GM13976 (cell line): Measurements from ENCODE around the gene FGF6.
"Not testable (repeated sequence)": the region's sequence is repeated elsewhere in the genome, so short reads cannot be mapped to it uniquely, and the experiment has no call there.

Source experiments
- DNase-seq: peaks from one replicate; pipeline ENCODE4 v3.0.0; 2012; ENCODE audit warnings: low spot score
- in situ Hi-C: fragments of 300-500 bp; cut with MboI; formaldehyde crosslinking; loops from one replicate; pipeline ENCODE4 v1.12.0; 2022; ENCODE audit warnings: low sequenced_read_pairs, mixed read lengths, inconsistent platforms; ENCODE audit not compliant: unreplicated experiment
- TF ChIP-seq, protein P1 (sequence below): IDR thresholded peaks from 2 replicates; pipeline ENCODE4 v1.5.1; 2012; ENCODE audit warnings: borderline replicate concordance, mild to moderate bottlenecking; ENCODE audit not compliant: insufficient read depth; ENCODE audit errors: extremely low read depth, missing control alignments, control extremely low read depth

The FGF6 gene

DNA sequence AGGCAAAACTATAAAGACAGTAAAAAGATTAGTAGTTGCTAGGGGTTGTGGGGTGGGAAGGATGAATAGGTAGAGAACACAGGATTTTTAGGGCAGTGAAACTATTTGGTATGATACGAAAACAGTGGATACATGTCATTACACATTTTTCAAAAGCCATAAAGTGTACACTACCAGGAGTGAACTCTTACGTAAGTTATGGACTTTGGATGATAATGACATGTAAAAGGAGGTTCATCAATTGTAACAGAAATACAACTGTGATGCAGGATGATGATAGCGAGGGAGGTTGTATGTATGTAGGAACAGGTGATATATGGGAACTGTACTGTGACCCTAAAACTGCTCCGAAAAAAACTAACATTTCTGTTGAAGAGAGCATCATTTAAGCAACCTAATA lies 15.1 kb upstream of the FGF6 start:
- TF ChIP-seq, protein P1, sequence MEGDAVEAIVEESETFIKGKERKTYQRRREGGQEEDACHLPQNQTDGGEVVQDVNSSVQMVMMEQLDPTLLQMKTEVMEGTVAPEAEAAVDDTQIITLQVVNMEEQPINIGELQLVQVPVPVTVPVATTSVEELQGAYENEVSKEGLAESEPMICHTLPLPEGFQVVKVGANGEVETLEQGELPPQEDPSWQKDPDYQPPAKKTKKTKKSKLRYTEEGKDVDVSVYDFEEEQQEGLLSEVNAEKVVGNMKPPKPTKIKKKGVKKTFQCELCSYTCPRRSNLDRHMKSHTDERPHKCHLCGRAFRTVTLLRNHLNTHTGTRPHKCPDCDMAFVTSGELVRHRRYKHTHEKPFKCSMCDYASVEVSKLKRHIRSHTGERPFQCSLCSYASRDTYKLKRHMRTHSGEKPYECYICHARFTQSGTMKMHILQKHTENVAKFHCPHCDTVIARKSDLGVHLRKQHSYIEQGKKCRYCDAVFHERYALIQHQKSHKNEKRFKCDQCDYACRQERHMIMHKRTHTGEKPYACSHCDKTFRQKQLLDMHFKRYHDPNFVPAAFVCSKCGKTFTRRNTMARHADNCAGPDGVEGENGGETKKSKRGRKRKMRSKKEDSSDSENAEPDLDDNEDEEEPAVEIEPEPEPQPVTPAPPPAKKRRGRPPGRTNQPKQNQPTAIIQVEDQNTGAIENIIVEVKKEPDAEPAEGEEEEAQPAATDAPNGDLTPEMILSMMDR: no peak
- in situ Hi-C loops: no loop called here
- DNase-seq: no peak

DNA sequence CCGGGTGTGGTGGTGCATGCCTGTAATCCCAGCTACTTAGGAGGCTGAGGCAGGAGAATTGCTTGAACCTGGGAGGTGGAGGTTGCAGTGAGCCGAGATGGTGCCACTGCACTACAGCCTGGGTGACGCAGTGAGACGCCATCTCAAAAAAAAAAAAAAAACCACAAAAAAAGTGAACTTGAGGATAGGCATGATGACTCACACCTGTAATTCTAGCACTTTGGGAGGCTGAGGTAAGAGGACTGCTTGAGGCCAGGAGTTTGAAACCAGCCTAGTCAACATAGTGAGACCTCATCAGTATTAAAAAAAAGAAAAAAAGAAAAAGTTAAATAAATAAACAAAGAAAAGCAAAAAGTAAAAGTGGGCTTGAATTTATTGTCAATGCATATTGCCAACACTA lies 10.2 kb upstream of the FGF6 start:
- in situ Hi-C loops, DNase-seq: not testable (repeated sequence)

DNA sequence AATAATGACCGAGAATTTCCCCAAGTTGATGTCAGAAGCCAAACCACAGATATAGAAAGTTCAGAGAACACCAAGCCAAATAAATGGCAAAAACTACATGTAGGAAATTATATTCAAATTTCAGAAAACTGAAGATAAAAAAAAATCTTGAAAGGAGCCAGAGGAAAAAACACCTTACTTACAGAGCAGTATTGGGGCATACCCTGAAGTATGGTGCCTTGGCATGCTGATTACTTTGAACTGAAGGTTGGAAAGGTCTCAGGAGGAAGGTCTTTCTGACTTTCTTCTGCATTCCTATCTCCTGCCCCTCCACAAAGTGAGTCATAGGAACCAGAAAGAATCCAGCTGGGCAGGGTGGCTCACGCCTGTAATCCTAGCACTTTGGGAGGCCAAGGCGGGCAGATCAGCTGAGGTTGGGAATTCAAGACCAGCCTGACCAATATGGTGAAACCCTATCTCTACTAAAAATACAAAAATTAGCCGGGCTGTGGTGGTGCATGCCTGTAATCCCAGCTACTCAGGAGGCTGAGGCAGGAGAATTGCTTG lies 8.8 kb upstream of the FGF6 start:
- TF ChIP-seq, protein P1: no peak
- in situ Hi-C loops: no loop called here
- no peak for DNase-seq

DNA sequence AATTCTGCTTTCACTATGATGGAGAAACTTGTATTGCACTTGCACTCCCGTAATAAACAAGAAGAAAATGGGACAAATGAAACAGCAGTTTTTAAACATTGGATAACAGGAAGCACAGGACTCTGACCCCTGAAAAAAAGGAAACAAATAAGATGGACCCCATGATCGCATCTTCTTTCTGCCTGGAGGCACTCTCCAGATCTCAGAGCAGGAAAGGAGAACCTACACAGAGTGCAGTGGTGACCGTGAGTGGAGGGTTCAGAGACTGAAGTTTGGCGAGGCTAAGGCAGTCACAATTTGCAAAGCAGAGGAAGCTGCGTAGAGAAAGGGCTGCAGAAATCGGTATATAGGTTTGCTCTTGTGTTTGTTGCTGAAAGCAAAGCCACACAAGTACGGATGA lies 6.1 kb upstream of the FGF6 start:
- in situ Hi-C loops: no loop called here

DNA sequence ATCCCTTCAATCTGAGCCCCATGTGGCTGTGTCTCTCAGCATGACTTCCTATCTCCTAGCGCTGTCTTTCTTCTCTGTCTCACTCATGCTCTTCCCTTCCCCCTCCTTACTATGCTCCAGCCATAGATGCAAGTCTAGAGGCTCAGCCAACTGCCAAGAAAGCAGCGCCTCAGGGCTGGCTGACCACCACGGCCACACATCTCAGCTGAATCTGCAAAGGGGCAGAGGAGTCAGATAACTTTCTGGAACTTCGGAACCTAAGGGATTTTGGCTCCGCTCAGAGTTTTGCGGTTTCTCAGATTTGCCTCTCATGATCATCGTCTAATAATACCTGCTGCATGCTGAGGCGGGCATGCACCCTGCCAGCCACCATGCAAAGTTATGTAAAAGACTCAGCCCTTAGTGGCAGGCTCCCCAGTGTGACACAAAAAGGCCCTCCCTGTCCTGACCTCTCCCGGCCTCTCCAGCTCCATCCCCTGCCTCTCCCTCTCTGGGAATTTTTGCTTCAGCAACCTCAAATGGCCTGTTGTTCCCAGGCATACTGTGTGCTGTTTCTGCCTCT lies 5.0 kb upstream of the FGF6 start:
- in situ Hi-C loops: no loop called here
- no peak for DNase-seq
- TF ChIP-seq, protein P1: no peak

More for the DNA sequence above, 6.1 kb upstream of the FGF6 start:
- TF ChIP-seq, protein P1: no peak
- no peak for DNase-seq

DNA sequence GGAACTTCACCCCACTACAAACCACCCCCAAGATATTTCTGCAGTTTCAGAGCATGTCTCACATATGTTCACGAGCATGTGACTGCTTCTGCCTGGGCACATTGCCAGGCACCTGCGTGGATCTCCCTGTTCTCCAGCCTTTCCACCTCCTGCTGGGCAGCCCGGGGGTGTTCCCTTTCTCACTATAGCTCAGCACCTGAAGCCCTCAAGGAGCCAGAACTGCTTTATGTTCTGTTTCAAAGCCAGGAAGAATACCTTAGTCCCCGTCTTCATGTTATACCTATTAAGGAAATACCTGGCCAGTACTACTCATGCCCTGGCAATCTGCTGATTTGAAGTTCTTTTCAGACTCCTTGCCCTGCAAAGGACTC lies 4.2 kb upstream of the FGF6 start:
- in situ Hi-C loops: no loop called here
- TF ChIP-seq, protein P1: no peak
- no peak for DNase-seq

DNA sequence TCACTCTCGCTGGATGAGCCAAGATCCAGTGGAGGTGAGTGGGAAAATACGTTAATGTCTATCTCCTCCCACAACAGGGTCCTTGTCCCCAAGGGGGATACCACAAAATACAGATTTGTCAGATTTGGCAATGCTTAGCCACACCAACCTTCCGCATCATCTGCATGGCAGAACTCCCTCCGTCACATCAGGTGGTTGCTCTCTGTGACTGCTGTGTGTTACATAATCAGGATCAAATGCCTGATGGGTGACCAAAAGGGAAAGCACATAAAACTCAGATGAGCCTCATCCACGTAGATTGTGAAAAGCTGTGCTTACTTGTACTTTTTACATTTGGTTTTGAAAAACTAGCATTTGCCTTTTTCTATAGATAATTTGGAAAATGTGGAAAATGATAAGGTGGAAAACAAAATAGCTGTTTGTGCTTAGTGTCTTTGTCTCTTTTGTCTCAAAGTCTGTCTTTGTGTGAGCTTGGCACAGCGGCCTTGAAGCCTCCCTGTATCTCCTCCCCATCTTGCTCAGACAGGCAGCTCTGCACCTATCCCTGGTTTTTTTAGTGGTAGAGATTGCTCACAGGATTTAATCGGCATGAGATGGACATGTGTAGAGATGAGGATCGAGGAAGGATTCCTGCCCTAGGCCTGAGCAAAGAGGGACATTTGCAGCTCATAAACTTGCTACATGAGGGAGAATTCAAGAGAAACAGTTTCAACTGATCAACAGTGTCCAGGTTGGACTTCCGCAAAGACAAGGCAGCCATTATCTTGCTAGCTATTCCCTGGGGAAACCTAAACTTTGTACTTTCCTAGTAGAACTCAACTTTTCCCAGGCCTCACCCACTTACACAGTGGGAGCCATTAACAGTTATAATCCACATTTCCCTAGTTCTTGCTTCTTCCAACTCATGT lies 3.6 kb upstream of the FGF6 start:
- TF ChIP-seq, protein P1: no peak
- in situ Hi-C loops: no loop called here
- DNase-seq: no peak
